GM23338 (cell line): ENCODE results near the gene CDKAL1.

Source experiments
- CREB1 ChIP-seq: fragments of 250-450 bp; sonication (Bioruptor Pico); IDR thresholded peaks from 2 replicates; pipeline ENCODE4 v1.5.0; 2020; ENCODE audit warnings: low read depth, mild to moderate bottlenecking, moderate library complexity
- CTCF ChIP-seq, 2 experiments: fragments of 200-600 bp in 1 of 2; sonication (generic) in 1 of 2; conservative IDR thresholded peaks; 2 replicates each; pipeline versions ENCODE4 v1.5.1 to v1.6.1; 2016 to 2017; ENCODE audit warnings: antibody characterized with exemption in 2 of 2, low read depth in 2 of 2, mild to moderate bottlenecking in 2 of 2, moderate library complexity in 1 of 2
- EZH2 ChIP-seq: fragments of 200-600 bp; sonication (generic); IDR thresholded peaks from one replicate; pipeline ENCODE4 v1.8.0; 2017; ENCODE audit warnings: antibody characterized with exemption, mild to moderate bottlenecking, low read depth; ENCODE audit not compliant: unreplicated experiment
- EZH2phosphoT487 ChIP-seq: fragments of 200-600 bp; sonication (generic); IDR thresholded peaks from one replicate; pipeline ENCODE4 v1.8.1; 2018; ENCODE audit warnings: antibody characterized with exemption; ENCODE audit not compliant: unreplicated experiment
- NANOG ChIP-seq: IDR thresholded peaks from 2 replicates; pipeline ENCODE4 v1.6.1; 2016; ENCODE audit warnings: antibody characterized with exemption, borderline replicate concordance
- POLR2AphosphoS5 ChIP-seq: IDR thresholded peaks from 2 replicates; pipeline ENCODE4 v1.6.1; 2016; ENCODE audit warnings: antibody characterized with exemption, low read depth
- REST ChIP-seq: IDR thresholded peaks from one replicate; pipeline ENCODE4 v1.6.1; 2018; ENCODE audit warnings: antibody characterized with exemption; ENCODE audit not compliant: unreplicated experiment
- STAT1 ChIP-seq: IDR thresholded peaks from one replicate; pipeline ENCODE4 v1.6.1; 2016; ENCODE audit warnings: antibody characterized with exemption; ENCODE audit not compliant: unreplicated experiment
- ZNF114 ChIP-seq: fragments of 250-450 bp; sonication (Bioruptor Pico); IDR thresholded peaks from 2 replicates; pipeline ENCODE4 v1.5.0; 2020; ENCODE audit warnings: mild to moderate bottlenecking, moderate library complexity

GRCh38 chr6:21019614-21020013, 485.4 kb downstream of the CDKAL1 start:
- TF ChIP-seq EZH2phosphoT487 (no peak), EZH2 (no peak), CTCF (conservative IDR thresholded peaks at IDR 0.05; ENCODE audit: low read depth in 2 of 2) (no peak), REST (no peak), CREB1 (CRISPR knock-in tag) (no peak), POLR2AphosphoS5 (no peak), ZNF114 (CRISPR knock-in tag) (no peak), STAT1 (no peak), NANOG (no peak)
